ENCODE measurements around the gene ZNF135. TPM values are rescaled to one million over a fixed set of nuclear protein-coding genes. Genes with fewer than 3 reads are reported as not detected.

Gene ZNF135
- total RNA-seq, 4 donors from 2014 or later, result 6.2 to 18.6 (median 15.3) TPM

DNA sequence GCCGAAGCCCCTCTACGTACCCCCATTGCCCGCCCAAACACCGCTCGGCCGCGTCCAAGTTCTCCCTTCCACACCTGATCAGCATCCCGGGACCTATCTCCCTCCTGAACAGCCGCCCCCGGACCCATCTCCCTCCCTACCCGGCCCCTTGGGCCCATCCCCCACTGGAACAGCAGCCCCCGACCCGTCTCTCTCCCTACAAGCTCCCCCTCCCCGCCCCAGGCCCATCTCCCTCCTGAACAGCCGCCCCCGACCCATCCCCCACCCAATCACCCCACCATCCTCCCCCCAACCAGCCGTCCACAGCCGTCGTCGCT is 24.6 kb upstream of the ZNF135 start:
- Histone ChIP-seq H3K4me3 (peak overlapping the region; percentile 17 to 31), H3K27ac (no peak overlapping the region), H3K9me3 (peaks cover 0 to 4% of the 10 kb centered on the region in 2 donors), H3K36me3 (no peaks in the 10 kb centered on the region), H3K27me3 (no peaks in the 10 kb centered on the region), H3K4me1 (no peaks in the 10 kb centered on the region)
- TF ChIP-seq, protein P1, sequence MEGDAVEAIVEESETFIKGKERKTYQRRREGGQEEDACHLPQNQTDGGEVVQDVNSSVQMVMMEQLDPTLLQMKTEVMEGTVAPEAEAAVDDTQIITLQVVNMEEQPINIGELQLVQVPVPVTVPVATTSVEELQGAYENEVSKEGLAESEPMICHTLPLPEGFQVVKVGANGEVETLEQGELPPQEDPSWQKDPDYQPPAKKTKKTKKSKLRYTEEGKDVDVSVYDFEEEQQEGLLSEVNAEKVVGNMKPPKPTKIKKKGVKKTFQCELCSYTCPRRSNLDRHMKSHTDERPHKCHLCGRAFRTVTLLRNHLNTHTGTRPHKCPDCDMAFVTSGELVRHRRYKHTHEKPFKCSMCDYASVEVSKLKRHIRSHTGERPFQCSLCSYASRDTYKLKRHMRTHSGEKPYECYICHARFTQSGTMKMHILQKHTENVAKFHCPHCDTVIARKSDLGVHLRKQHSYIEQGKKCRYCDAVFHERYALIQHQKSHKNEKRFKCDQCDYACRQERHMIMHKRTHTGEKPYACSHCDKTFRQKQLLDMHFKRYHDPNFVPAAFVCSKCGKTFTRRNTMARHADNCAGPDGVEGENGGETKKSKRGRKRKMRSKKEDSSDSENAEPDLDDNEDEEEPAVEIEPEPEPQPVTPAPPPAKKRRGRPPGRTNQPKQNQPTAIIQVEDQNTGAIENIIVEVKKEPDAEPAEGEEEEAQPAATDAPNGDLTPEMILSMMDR (IDR thresholded peaks at IDR 0.05), result no peak
- no peak for TF ChIP-seq POLR2A (IDR thresholded peaks at IDR 0.05)
- intact Hi-C loops (cut with DNase I; ENCODE audit: low total_unique reads), result no loop called here
- no peak for DNase-seq

DNA sequence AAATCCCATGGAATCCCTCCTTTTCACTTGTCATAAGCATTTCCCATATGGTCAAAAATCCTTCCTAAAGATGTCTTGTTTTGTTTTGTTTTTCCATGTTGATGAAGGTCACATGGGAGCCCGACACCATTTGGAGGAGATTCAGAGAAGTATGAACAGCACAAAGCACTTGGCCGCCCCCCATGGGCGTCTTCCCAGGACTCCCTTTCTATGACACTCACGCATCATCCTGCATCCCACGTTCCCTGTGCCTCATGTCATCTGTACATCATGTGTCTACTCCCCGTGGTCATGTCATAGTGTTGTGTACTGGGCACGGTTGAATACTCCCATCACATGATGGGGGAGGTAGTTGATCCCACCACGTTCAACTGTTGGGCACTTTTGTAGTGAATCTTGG is 23.2 kb upstream of the ZNF135 start:
- H3K36me3 ChIP-seq, result no peaks in the 10 kb centered on the region
- H3K27me3 ChIP-seq, result no peaks in the 10 kb centered on the region
- no peak for TF ChIP-seq POLR2A (IDR thresholded peaks at IDR 0.05)
- no peaks in the 10 kb centered on the region for H3K4me1 ChIP-seq
- intact Hi-C loops (cut with DNase I; ENCODE audit: low total_unique reads), result loop anchor here (5.0 kb wide), 1 partner anchor 86 kb away; no protein-coding TSS in a partner anchor
- H3K9me3 ChIP-seq, result peaks cover 0 to 9% of the 10 kb centered on the region in 2 donors
- H3K27ac ChIP-seq, result no peak overlapping the region
- DNase-seq, result no peak
- H3K4me3 ChIP-seq, result no peak overlapping the region

DNA sequence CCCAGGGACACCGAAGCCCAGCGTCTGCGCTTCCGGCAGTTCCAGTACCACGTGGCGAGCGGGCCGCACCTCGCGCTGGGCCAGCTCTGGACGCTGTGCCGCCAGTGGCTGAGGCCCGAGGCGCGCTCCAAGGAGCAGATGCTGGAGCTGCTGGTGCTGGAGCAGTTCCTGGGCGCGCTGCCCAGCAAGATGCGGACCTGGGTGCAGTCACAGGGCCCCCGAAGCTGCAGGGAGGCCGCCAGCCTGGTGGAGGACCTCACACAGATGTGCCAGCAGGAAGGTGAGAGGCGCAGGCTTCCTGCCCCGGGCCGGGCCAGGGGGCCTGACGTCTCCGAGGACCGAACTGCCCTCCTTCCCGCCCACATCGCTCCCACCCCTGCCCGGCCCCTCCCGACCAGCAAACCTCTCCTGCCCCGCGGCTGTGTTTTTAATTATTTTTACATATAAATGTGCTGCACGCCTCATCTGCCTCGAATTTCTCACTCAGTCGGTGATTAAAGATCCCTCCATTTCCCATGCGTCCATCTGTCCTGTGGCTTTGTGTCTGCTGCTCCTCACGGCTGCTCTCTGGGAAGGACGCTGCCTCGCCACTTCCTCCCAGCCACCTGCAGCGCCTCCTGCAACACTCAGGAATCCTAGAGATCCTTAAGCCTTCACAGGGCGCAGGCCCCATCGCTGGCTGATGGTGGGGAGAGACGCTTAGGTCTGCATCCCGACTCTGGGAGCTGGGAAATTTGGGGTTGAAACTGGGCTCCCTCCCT is 21.0 kb upstream of the ZNF135 start:
- Histone ChIP-seq H3K4me1 (no peaks in the 10 kb centered on the region), H3K27ac (no peak overlapping the region), H3K36me3 (no peaks in the 10 kb centered on the region), H3K27me3 (no peaks in the 10 kb centered on the region), H3K9me3 (peaks cover 0 to 14% of the 10 kb centered on the region in 2 donors), H3K4me3 (no peak overlapping the region)
- DNase-seq, result no peak
- TF ChIP-seq POLR2A (IDR thresholded peaks at IDR 0.05), result no peak
- TF ChIP-seq, protein P1 (IDR thresholded peaks at IDR 0.05), result no peak
- intact Hi-C loops (cut with DNase I; ENCODE audit: low total_unique reads), result loop anchor here (5.0 kb wide), 1 partner anchor 84 kb away; no protein-coding TSS in a partner anchor

DNA sequence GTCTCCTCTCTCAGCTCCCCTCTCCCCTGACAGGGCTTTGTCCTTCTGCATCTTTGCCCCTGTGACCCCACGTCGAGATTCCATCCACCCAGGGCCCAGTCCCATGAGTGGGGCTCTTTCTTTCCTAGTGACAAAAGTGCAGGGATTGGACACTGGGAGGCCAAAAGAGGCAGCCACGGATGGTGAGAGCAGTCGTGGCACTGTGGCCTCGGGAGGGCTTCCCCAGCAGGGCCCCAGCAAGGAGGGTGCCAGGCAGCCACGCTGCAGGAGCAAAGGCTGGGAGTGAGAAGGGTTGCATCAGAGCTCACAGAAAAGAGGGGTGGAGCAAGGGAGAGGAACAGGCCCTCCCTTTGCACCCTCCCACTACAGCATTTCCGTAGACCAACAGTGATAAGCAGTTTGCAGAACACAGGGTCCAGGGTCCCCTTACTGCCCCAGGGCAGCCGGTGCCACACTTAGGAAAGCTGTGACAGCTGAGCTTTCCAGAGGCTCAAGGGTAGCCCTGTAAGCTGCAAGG is 20.3 kb upstream of the ZNF135 start:
- Histone ChIP-seq H3K27ac (no peak overlapping the region), H3K36me3 (no peaks in the 10 kb centered on the region), H3K27me3 (no peaks in the 10 kb centered on the region), H3K4me1 (no peaks in the 10 kb centered on the region), H3K4me3 (no peak overlapping the region), H3K9me3 (peaks cover 0 to 12% of the 10 kb centered on the region in 2 donors)
- TF ChIP-seq, protein P1 (IDR thresholded peaks at IDR 0.05), result no peak
- no peak for TF ChIP-seq POLR2A (IDR thresholded peaks at IDR 0.05)
- no peak for DNase-seq
- intact Hi-C loops (cut with DNase I; ENCODE audit: low total_unique reads), result loop anchor here (5.0 kb wide), 1 partner anchor 84 kb away; no protein-coding TSS in a partner anchor

DNA sequence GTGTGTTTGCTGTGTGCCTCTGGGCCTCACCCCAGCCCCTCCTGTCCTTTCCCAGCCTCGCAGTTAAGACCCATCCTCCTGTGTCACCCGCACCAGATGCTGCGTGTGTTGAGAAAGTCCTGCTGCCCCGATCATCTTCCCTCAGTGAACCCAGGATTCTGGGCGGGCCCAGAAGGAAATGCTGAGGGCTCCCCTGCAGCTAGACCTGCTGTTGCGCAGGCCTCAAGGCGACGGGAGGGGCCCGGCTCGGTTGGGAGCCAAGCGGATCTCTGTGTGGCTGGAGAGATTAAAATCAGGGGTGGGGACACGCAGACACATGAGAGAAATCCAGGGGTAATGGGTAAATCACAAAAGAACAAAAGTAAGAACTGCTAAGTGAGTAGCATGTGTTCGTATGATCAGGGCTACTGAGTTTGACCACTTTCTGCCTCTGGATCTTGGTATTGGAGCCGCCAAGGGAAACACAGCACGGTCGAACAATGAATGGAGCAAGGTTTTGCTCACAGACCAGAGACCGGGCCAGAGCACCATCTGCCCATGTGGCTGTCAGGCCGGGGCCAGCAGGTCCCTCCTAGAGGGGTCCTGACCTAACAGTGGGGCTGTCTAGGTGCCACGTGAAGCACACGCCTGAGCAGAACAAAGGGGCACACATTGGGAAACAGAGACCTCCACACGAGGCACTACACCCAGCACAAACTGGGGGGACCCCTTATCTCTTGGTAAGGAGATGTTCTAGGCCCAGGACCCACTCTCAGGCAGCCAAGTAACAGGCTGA is 18.1 kb upstream of the ZNF135 start:
- H3K9me3 ChIP-seq, result peaks cover 0 to 12% of the 10 kb centered on the region in 2 donors

More for the DNA sequence above, 18.1 kb upstream of the ZNF135 start:
- Histone ChIP-seq H3K27me3 (no peaks in the 10 kb centered on the region), H3K4me1 (no peaks in the 10 kb centered on the region), H3K4me3 (no peak overlapping the region), H3K36me3 (no peaks in the 10 kb centered on the region), H3K27ac (no peak overlapping the region)
- no peak for TF ChIP-seq POLR2A (IDR thresholded peaks at IDR 0.05)
- TF ChIP-seq, protein P1 (IDR thresholded peaks at IDR 0.05), result no peak
- no peak for DNase-seq
- intact Hi-C loops (cut with DNase I; ENCODE audit: low total_unique reads), result no loop called here
